SJSA1 (cell line): ENCODE data around the gene NAT8. TPM values are rescaled to one million over a fixed set of nuclear protein-coding genes. Genes with fewer than 3 reads are reported as not detected.
A peak's percentile ranks its signal among the peaks of the same experiment; 100 is the strongest.
"Not testable (repeated sequence)": the region's sequence is repeated elsewhere in the genome, so short reads cannot be mapped to it uniquely, and the experiment has no call there.

Experiments
- DNase-seq, 2 experiments: peaks; one replicate each; pipeline ENCODE4 v3.0.0-alpha.2; 2015 to 2020; ENCODE audit warnings: low spot score in 2 of 2, low read depth in 1 of 2
- H3K27ac ChIP-seq: fragments of 250-450 bp; sonication (Bioruptor Pico); 2 replicates; pipeline ENCODE4 v1.5.1; 2020; ENCODE audit warnings: mild to moderate bottlenecking, moderate library complexity
- H3K27me3 ChIP-seq: fragments of 250-450 bp; sonication (Bioruptor Pico); replicated peaks from 2 replicates; pipeline ENCODE4 v1.5.1; 2020; ENCODE audit warnings: mild to moderate bottlenecking, moderate library complexity
- H3K36me3 ChIP-seq: fragments of 250-450 bp; sonication (Bioruptor Pico); 2 replicates; pipeline ENCODE4 v1.5.1; 2020; ENCODE audit warnings: mild to moderate bottlenecking
- H3K4me1 ChIP-seq: fragments of 250-450 bp; sonication (Bioruptor Pico); replicated peaks from 2 replicates; pipeline ENCODE4 v1.6.1; 2021; ENCODE audit warnings: mild to moderate bottlenecking
- H3K4me3 ChIP-seq: fragments of 250-450 bp; sonication (Bioruptor Pico); 2 replicates; pipeline ENCODE4 v1.5.1; 2020; ENCODE audit warnings: mild to moderate bottlenecking
- H3K9me3 ChIP-seq: fragments of 250-450 bp; sonication (Bioruptor Pico); replicated peaks from 2 replicates; pipeline ENCODE4 v1.5.1; 2020; ENCODE audit warnings: mild to moderate bottlenecking
- total RNA-seq: library from RNA; depleted of rRNA; stranded (reverse); fragments of >200 nt; shearing (Covaris generic); gene quantifications from 2 replicates; pipeline ENCODE4 v1.2.3, GENCODE V29; 2014; rRNA removed

The NAT8 gene, protein sequence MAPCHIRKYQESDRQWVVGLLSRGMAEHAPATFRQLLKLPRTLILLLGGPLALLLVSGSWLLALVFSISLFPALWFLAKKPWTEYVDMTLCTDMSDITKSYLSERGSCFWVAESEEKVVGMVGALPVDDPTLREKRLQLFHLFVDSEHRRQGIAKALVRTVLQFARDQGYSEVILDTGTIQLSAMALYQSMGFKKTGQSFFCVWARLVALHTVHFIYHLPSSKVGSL
- total RNA-seq = not detected in 2 replicates

DNA sequence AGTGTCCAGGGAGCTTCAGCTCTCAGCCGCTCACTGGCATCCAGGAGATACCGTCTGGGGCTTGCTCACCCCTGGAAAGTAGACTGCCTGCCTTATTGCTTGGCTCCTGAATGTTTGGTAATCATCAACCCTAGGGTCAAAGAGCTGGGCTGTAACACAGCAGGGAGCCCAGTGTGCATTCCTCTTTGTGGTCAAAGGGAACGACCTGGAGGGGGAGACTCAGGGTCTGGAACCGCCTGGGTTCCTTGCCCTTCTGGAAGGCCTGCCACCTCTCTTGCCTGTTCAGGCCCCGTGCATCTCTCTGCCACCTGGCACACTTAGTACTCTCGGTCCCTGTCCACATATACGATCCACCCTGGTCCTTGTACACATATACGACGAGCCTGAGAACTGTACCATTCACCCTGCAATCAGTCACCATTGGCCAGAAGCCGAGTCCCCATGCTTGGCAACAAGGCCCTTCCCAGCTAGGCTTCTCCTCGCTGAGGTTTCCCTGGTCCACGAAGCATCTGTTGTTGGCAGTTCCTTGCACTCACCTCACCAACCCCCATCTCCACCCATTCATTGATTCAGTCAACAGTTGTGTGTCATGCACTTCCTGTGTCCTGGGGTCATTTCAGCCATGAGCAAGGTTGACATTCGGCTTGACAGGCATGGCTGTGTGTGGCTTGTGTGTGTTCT is at the start of gene NAT8:
TSS of gene NAT8 (minus strand) at position 85 of the 681 bp plus-strand sequence. CDS start 794 bp downstream, outside the sequence.
- no peaks in the 10 kb centered on the region for H3K27me3 ChIP-seq
- H3K9me3 ChIP-seq = no peaks in the 10 kb centered on the region
- no peak for DNase-seq

GRCh38 chr2:73690372-73691088 is 48.3 kb upstream of the NAT8 start:
- H3K4me3 ChIP-seq, H3K27ac ChIP-seq, H3K27me3 ChIP-seq, H3K9me3 ChIP-seq, H3K4me1 ChIP-seq, H3K36me3 ChIP-seq: not testable (repeated sequence)
- peak in 1 of 2 experiments; percentile 16 for DNase-seq

More for the DNA sequence above, at the start of gene NAT8:
- Histone ChIP-seq H3K4me3 (no peak within 1 kb of the TSS), H3K27ac (no peak within 1 kb of the TSS), H3K4me1 (no peaks in the 10 kb centered on the region), H3K36me3 (no peaks in the 10 kb centered on the region)

- not testable (repeated sequence) for DNase-seq, H3K27me3 ChIP-seq, H3K4me1 ChIP-seq, H3K36me3 ChIP-seq, H3K4me3 ChIP-seq, H3K27ac ChIP-seq, H3K9me3 ChIP-seq
These were observed 46.3 kb upstream of the NAT8 start for GRCh38 chr2:73688494-73688893.

DNA sequence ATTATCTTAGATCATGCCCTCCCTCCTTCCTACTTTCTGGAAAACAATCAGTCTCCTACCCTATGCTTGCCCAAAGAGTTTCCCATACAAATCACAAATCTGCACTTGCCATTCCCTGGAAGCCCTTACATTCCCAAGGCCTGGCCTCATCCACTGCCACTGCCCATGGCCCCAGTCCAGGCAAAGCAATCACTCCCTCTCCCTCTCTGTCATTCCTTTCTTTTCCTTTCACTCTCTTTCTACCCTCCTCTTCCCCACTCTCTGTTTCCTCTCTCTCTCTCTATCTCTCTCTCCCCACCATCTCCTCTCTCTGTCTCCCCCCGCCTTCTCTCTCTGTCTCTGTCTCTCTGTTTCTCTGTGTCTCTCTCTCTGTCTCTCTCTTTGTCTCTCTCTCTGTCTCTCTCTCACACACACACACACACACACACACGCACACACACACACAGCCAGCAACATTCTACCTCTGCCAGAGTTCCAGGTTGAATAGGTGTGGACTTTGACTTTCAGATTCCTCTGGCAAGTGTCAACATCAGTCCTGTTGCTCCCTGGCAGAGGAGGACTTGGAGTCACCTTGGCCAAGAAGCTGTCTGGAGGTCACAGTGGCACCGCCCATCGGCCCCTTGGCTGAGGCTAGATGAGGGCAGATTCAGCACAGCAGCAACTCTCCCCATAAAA is 43.7 kb upstream of the NAT8 start:
- H3K4me1 ChIP-seq = no peaks in the 10 kb centered on the region
- H3K27me3 ChIP-seq = no peaks in the 10 kb centered on the region
- DNase-seq = no peak

GRCh38 chr2:73684905-73685304 is 42.7 kb upstream of the NAT8 start:
- H3K9me3 ChIP-seq, DNase-seq, H3K4me1 ChIP-seq, H3K36me3 ChIP-seq, H3K27me3 ChIP-seq, H3K27ac ChIP-seq, H3K4me3 ChIP-seq: not testable (repeated sequence)

More for the DNA sequence above, 43.7 kb upstream of the NAT8 start:
- no peak overlapping the region for H3K27ac ChIP-seq
- no peaks in the 10 kb centered on the region for H3K36me3 ChIP-seq
- no peaks in the 10 kb centered on the region for H3K9me3 ChIP-seq
- no peak overlapping the region for H3K4me3 ChIP-seq

- not testable (repeated sequence) for H3K27me3 ChIP-seq, DNase-seq, H3K4me3 ChIP-seq, H3K36me3 ChIP-seq, H3K9me3 ChIP-seq, H3K27ac ChIP-seq, H3K4me1 ChIP-seq
These were observed 42.1 kb upstream of the NAT8 start for GRCh38 chr2:73684325-73684724.

DNA sequence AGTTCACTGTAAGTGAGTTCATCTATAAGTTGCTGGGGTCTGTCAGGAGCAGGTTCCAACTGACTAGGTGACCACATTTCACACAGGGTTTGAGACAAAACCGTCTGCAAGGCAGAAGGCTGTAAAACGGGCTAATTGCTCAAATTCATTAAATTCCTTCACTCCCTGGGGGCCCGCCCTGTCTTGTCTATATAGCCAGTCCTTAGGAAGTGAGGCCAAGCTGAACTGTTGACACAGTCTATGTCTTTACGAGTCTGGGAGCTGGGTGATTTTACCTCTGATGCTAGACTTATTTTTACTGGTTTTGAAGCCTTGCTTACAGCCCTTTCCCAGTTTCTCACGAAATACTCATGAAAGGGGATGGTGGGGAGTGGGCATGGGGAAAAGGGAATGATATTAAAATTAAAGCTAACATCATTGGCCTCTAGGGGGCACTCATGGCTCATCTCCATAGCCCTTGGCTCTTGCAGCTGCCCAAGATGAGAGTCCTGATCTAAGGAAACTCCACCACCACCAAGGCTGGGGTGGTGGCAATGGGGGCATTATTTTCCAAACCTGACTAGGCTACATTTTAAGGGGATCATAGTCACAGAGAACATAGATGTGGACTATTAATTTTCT is 37.8 kb upstream of the NAT8 start:
- not testable (repeated sequence) for H3K36me3 ChIP-seq, H3K4me3 ChIP-seq, H3K4me1 ChIP-seq, DNase-seq, H3K27me3 ChIP-seq, H3K9me3 ChIP-seq, H3K27ac ChIP-seq

GRCh38 chr2:73679237-73679636 is 37.0 kb upstream of the NAT8 start:
- H3K4me1 ChIP-seq, H3K9me3 ChIP-seq, DNase-seq, H3K27ac ChIP-seq, H3K4me3 ChIP-seq, H3K36me3 ChIP-seq, H3K27me3 ChIP-seq: not testable (repeated sequence)

- H3K36me3 ChIP-seq, H3K4me3 ChIP-seq, H3K27me3 ChIP-seq, H3K27ac ChIP-seq, H3K9me3 ChIP-seq, DNase-seq, H3K4me1 ChIP-seq: not testable (repeated sequence)
These were observed 35.8 kb upstream of the NAT8 start for GRCh38 chr2:73678008-73678407.

GRCh38 chr2:73676211-73676610 is 34.0 kb upstream of the NAT8 start:
- DNase-seq, H3K36me3 ChIP-seq, H3K27me3 ChIP-seq, H3K4me3 ChIP-seq, H3K4me1 ChIP-seq, H3K9me3 ChIP-seq, H3K27ac ChIP-seq: not testable (repeated sequence)

DNA sequence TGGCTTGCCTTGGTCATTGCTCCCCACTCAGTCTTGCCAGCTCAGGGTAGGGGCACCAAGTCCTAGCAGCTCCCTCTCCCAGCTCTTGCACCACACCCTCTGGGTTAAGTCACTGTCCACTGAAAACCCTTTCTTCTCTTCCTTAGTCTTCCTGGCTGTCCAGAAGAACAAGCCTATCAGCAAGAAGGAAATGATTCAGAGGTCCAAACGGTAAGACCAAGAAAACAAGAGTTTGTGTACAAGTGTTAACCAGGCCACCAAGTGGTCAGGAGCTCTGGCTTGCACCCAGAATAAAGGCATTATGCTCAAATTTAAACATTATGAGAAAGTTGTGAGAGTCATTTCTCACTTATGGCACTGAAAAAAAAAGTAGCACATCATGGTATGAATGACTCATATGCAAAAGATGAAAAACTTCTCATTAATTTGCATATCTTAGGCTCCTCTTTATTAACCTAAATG is 32.5 kb upstream of the NAT8 start:
- H3K4me3 ChIP-seq, H3K36me3 ChIP-seq: not testable (repeated sequence)

GRCh38 chr2:73669976-73670375 is 27.8 kb upstream of the NAT8 start:
- not testable (repeated sequence) for H3K27me3 ChIP-seq, H3K9me3 ChIP-seq, H3K36me3 ChIP-seq, H3K4me3 ChIP-seq, DNase-seq, H3K27ac ChIP-seq, H3K4me1 ChIP-seq

More for the DNA sequence above, 32.5 kb upstream of the NAT8 start:
- H3K27ac ChIP-seq, H3K4me1 ChIP-seq, H3K9me3 ChIP-seq, H3K27me3 ChIP-seq, DNase-seq: not testable (repeated sequence)

GRCh38 chr2:73667239-73667638 is 25.0 kb upstream of the NAT8 start:
- not testable (repeated sequence) for H3K36me3 ChIP-seq, H3K4me1 ChIP-seq, DNase-seq, H3K27ac ChIP-seq, H3K27me3 ChIP-seq, H3K4me3 ChIP-seq, H3K9me3 ChIP-seq
